ENCODE results near the gene ATF7. TPM values are rescaled to one million over a fixed set of nuclear protein-coding genes. Genes with fewer than 3 reads are reported as not detected.

ATF7 gene
- total RNA-seq, 1 donor from 2014 or later, result 14.2 TPM

GRCh38 chr12:53590652-53591051, 35.5 kb downstream of the ATF7 start:
- no peak for TF ChIP-seq CTCF (IDR thresholded peaks at IDR 0.05; ENCODE audit: insufficient read depth, low read length, poor library complexity, severe bottlenecking)
- Histone ChIP-seq H3K36me3 (ENCODE audit: control insufficient read depth, insufficient read depth, low read length) (no peaks in the 10 kb centered on the region), H3K4me3 (ENCODE audit: low read depth, low read length) (no peak overlapping the region), H3K27me3 (ENCODE audit: control insufficient read depth, insufficient read depth, low read length) (no peaks in the 10 kb centered on the region)
- DNase-seq (ENCODE audit: low read depth), result no peak

GRCh38 chr12:53589915-53590314, 36.3 kb downstream of the ATF7 start:
- H3K27me3 ChIP-seq (ENCODE audit: control insufficient read depth, insufficient read depth, low read length), result no peaks in the 10 kb centered on the region
- no peak for TF ChIP-seq CTCF (IDR thresholded peaks at IDR 0.05; ENCODE audit: insufficient read depth, low read length, poor library complexity, severe bottlenecking)
- H3K36me3 ChIP-seq (ENCODE audit: control insufficient read depth, insufficient read depth, low read length), result no peaks in the 10 kb centered on the region
- DNase-seq (ENCODE audit: low read depth), result no peak
- no peak overlapping the region for H3K4me3 ChIP-seq (ENCODE audit: low read depth, low read length)

GRCh38 chr12:53589423-53589822, 36.8 kb downstream of the ATF7 start:
- no peak overlapping the region for H3K4me3 ChIP-seq (ENCODE audit: low read depth, low read length)
- no peak for DNase-seq (ENCODE audit: low read depth)
- H3K27me3 ChIP-seq (ENCODE audit: control insufficient read depth, insufficient read depth, low read length), result no peaks in the 10 kb centered on the region
- no peaks in the 10 kb centered on the region for H3K36me3 ChIP-seq (ENCODE audit: control insufficient read depth, insufficient read depth, low read length)
- TF ChIP-seq CTCF (IDR thresholded peaks at IDR 0.05; ENCODE audit: insufficient read depth, low read length, poor library complexity, severe bottlenecking), result no peak

GRCh38 chr12:53588123-53588522, 38.1 kb downstream of the ATF7 start:
- DNase-seq (ENCODE audit: low read depth), result no peak
- TF ChIP-seq CTCF (IDR thresholded peaks at IDR 0.05; ENCODE audit: insufficient read depth, low read length, poor library complexity, severe bottlenecking), result no peak
- H3K27me3 ChIP-seq (ENCODE audit: control insufficient read depth, insufficient read depth, low read length), result no peaks in the 10 kb centered on the region
- no peaks in the 10 kb centered on the region for H3K36me3 ChIP-seq (ENCODE audit: control insufficient read depth, insufficient read depth, low read length)
- H3K4me3 ChIP-seq (ENCODE audit: low read depth, low read length), result no peak overlapping the region

- DNase-seq (ENCODE audit: low read depth), result no peak
- TF ChIP-seq CTCF (IDR thresholded peaks at IDR 0.05; ENCODE audit: insufficient read depth, low read length, poor library complexity, severe bottlenecking), result no peak
- Histone ChIP-seq H3K36me3 (ENCODE audit: control insufficient read depth, insufficient read depth, low read length) (no peaks in the 10 kb centered on the region), H3K4me3 (ENCODE audit: low read depth, low read length) (no peak overlapping the region), H3K27me3 (ENCODE audit: control insufficient read depth, insufficient read depth, low read length) (no peaks in the 10 kb centered on the region)
These were observed 39.4 kb downstream of the ATF7 start for GRCh38 chr12:53586745-53587144.

GRCh38 chr12:53585448-53586125, 40.6 kb downstream of the ATF7 start:
- H3K4me3 ChIP-seq (ENCODE audit: low read depth, low read length), result no peak overlapping the region
- no peaks in the 10 kb centered on the region for H3K36me3 ChIP-seq (ENCODE audit: control insufficient read depth, insufficient read depth, low read length)
- DNase-seq (ENCODE audit: low read depth), result no peak
- no peak for TF ChIP-seq CTCF (IDR thresholded peaks at IDR 0.05; ENCODE audit: insufficient read depth, low read length, poor library complexity, severe bottlenecking)
- no peaks in the 10 kb centered on the region for H3K27me3 ChIP-seq (ENCODE audit: control insufficient read depth, insufficient read depth, low read length)

Measured in kidney epithelial cell (primary cell).